Gastroesophageal sphincter (tissue), 4 donors: ENCODE data around the gene TMEM117. TPM values are rescaled to one million over a fixed set of nuclear protein-coding genes. Genes with fewer than 3 reads are reported as not detected.

Experiments used
- ATAC-seq: fragments of 150-250 bp; one replicate; pipeline ENCODE4 v1.9.1; 2016; ENCODE audit warnings: mild to moderate bottlenecking, moderate library complexity
- H3K27ac ChIP-seq, 4 donors: fragments of 200-600 bp; sonication (generic) in 3 of 4; 1 replicate in 3 of 4; 2 replicates in 1 of 4; pipeline ENCODE4 v1.5.1; 2016 to 2019
- H3K27me3 ChIP-seq: fragments of 200-600 bp; sonication (generic); one replicate; pipeline ENCODE4 v1.5.1; 2019
- H3K36me3 ChIP-seq, 2 donors: fragments of 200-600 bp; sonication (generic); one replicate each; pipeline ENCODE4 v1.5.1; 2019; ENCODE audit warnings: control low read depth in 1 of 2
- H3K4me1 ChIP-seq, 3 donors: fragments of 200-600 bp; sonication (generic); 1 replicate in 2 of 3; 2 replicates in 1 of 3; pipeline ENCODE4 v1.5.1; 2016 to 2019; ENCODE audit warnings: control low read depth in 2 of 3
- H3K4me3 ChIP-seq, 2 donors: fragments of 200-600 bp; sonication (generic); one replicate each; pipeline ENCODE4 v1.5.1; 2019; ENCODE audit warnings: mild to moderate bottlenecking in 1 of 2, moderate library complexity in 1 of 2
- H3K9me3 ChIP-seq, 3 donors: fragments of 200-600 bp; sonication (generic); one replicate each; pipeline ENCODE4 v1.5.1; 2017 to 2019; ENCODE audit warnings: control low read depth in 2 of 3
- CTCF ChIP-seq, 4 experiments: fragments of 200-600 bp in 2 of 4; fragments of 450-650 bp in 2 of 4; sonication (generic) in 1 of 4; IDR thresholded peaks; one replicate each; pipeline ENCODE4 v1.5.1; 2017 to 2019; ENCODE audit warnings: antibody characterized with exemption in 4 of 4, mild to moderate bottlenecking in 2 of 4, moderate library complexity in 2 of 4
- EP300 ChIP-seq: sonication (generic); formaldehyde crosslinking; IDR thresholded peaks from one replicate; pipeline ENCODE4 v1.6.1; 2017; ENCODE audit warnings: antibody characterized with exemption, mild to moderate bottlenecking
- POLR2A ChIP-seq, 2 donors: fragments of 450-650 bp; IDR thresholded peaks; one replicate each; pipeline ENCODE4 v1.6.1; 2017; ENCODE audit warnings: antibody characterized with exemption in 2 of 2, mild to moderate bottlenecking in 2 of 2, moderate library complexity in 1 of 2
- POLR2AphosphoS5 ChIP-seq: sonication (generic); formaldehyde crosslinking; IDR thresholded peaks from one replicate; pipeline ENCODE4 v1.6.1; 2017; ENCODE audit warnings: antibody characterized with exemption
- WGBS, 2 donors: methylation state at CpG; one replicate each; pipeline ENCODE4 v1.1.5; 2018; ENCODE audit warnings: low coverage in 1 of 2; 5-methylcytosine and 5-hydroxymethylcytosine counted together
- total RNA-seq, 4 donors: library from RNA; depleted of rRNA; stranded (reverse); fragments of >200 nt; gene quantifications; one replicate each; pipeline ENCODE4 v1.1.0, GENCODE V29; 2016

Gene TMEM117
- total RNA-seq, 4 donors from 2014 or later: 7.8 to 21.5 (median 12.3) TPM

DNA sequence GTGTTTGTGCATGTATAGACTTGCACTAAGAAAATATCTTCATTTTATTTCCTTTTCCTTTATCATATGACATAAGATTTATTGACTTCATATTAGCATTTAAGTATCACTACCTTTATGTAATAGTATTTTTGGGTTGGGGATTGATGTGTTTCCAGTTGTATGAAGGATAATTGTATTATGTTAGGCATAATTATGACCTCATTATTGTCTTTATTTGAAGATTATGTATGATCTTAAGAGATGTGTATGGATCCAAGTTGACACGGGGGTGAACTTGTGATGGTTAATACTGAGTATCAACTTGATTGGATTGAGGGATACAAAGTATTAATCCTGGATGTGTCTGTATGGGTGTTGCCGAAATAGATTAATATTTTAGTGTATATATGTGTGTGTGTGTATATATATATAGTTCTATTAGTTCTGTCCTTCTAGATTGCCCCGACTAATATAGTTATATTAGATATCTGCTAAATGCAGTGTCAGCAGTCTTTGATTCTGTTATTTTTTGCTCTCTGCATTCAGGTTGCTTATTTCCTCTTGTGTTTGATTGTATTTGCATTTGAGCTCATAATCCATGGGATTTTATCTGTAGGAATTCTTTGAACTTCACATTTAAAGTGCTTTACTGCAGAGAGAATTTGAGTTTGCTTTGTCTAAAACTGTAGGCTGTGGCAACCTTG lies 211.0 kb downstream of the TMEM117 start:
- WGBS, 2 donors: 90 to 100% methylated on average over 3 of the region's 3 CpGs
- Histone ChIP-seq H3K27ac (no peak overlapping the region), H3K4me1 (no peaks in the 10 kb centered on the region), H3K9me3 (no peaks in the 10 kb centered on the region), H3K4me3 (no peak overlapping the region), H3K36me3 (no peaks in the 10 kb centered on the region), H3K27me3 (no peaks in the 10 kb centered on the region)
- ATAC-seq: no peak
- TF ChIP-seq EP300 (no peak), POLR2A (IDR thresholded peaks at IDR 0.05) (no peak), CTCF (IDR thresholded peaks at IDR 0.05) (no peak), POLR2AphosphoS5 (no peak)

DNA sequence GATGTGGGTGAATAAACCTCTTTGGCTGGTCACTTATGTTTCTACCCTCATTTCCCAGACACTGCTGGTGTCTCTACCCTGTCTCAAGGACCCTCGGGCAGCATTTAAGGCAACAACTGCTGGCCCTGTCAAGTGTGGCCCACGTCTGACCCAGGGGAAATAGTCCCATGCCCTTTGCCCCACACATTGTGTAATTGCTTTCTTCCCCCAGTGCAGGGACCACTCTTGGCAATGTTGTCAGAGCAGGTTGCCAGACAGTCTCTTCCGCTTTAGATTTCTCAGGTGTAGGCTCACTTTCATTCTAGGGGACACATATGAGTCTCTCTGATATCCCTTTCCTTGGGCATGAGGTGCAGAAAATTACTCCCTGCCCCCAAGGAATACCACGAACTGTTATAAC lies 216.7 kb downstream of the TMEM117 start:
- WGBS, 2 donors: 71 to 85% methylated on average over 2 to 4 of the region's 4 CpGs
- no peak for ATAC-seq

GRCh38 chr12:44053549-44054127 lies 217.8 kb downstream of the TMEM117 start:
- no peaks in the 10 kb centered on the region for H3K9me3 ChIP-seq
- H3K4me1 ChIP-seq: no peaks in the 10 kb centered on the region
- no peak for ATAC-seq
- TF ChIP-seq CTCF (IDR thresholded peaks at IDR 0.05) (no peak), POLR2A (IDR thresholded peaks at IDR 0.05) (no peak), POLR2AphosphoS5 (no peak), EP300 (no peak)
- WGBS, 2 donors: 31 to 53% methylated on average over 3 of the region's 3 CpGs
- H3K27me3 ChIP-seq: no peaks in the 10 kb centered on the region
- H3K27ac ChIP-seq: no peak overlapping the region
- H3K4me3 ChIP-seq: no peak overlapping the region
- H3K36me3 ChIP-seq: no peaks in the 10 kb centered on the region

More for the DNA sequence above, 216.7 kb downstream of the TMEM117 start:
- H3K4me1 ChIP-seq: no peaks in the 10 kb centered on the region
- H3K4me3 ChIP-seq: no peak overlapping the region
- H3K27ac ChIP-seq: no peak overlapping the region
- no peaks in the 10 kb centered on the region for H3K36me3 ChIP-seq
- TF ChIP-seq POLR2AphosphoS5 (no peak), EP300 (no peak)
- no peaks in the 10 kb centered on the region for H3K27me3 ChIP-seq
- H3K9me3 ChIP-seq: no peaks in the 10 kb centered on the region

DNA sequence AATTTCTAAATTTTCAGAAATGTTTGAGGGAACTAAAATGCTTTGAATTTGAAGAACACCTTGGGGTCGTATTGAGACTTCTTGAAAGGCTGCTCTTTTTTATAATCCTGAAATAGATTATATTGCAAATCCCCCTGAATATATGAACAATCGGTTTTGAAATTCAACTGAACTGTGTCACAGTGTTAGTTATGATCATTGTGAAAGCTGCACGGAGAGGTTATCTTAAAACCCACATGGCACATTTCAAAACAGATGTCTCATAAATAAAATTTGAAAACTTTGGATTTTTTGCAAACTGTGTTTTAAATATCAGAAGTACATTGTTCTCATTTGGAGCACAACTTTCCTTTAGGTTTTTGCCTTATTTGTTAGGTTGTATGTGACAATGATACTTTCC lies 218.4 kb downstream of the TMEM117 start:
- no peaks in the 10 kb centered on the region for H3K4me1 ChIP-seq
- no peaks in the 10 kb centered on the region for H3K9me3 ChIP-seq
- 64 to 76% methylated on average over 3 of the region's 3 CpGs for WGBS, 2 donors
- H3K27me3 ChIP-seq: no peaks in the 10 kb centered on the region
- H3K36me3 ChIP-seq: no peaks in the 10 kb centered on the region
- no peak overlapping the region for H3K4me3 ChIP-seq
- TF ChIP-seq EP300: no peak
- no peak for TF ChIP-seq CTCF (IDR thresholded peaks at IDR 0.05)
- no peak for TF ChIP-seq POLR2AphosphoS5
- TF ChIP-seq POLR2A (IDR thresholded peaks at IDR 0.05): no peak
- no peak for ATAC-seq
- no peak overlapping the region for H3K27ac ChIP-seq

- TF ChIP-seq POLR2A (IDR thresholded peaks at IDR 0.05) (no peak), CTCF (IDR thresholded peaks at IDR 0.05) (no peak), EP300 (no peak), POLR2AphosphoS5 (no peak)
- no peak overlapping the region for H3K4me3 ChIP-seq
- H3K27ac ChIP-seq: no peak overlapping the region
- no peaks in the 10 kb centered on the region for H3K9me3 ChIP-seq
- no peaks in the 10 kb centered on the region for H3K36me3 ChIP-seq
- 61 to 82% methylated on average over 2 of the region's 2 CpGs for WGBS, 2 donors
- no peaks in the 10 kb centered on the region for H3K27me3 ChIP-seq
- no peak for ATAC-seq
- H3K4me1 ChIP-seq: no peaks in the 10 kb centered on the region
Observed at GRCh38 chr12:44058366-44058765, 222.5 kb downstream of the TMEM117 start.
